ENCODE data around the gene PRKCZ. TPM values are rescaled to one million over a fixed set of nuclear protein-coding genes. Genes with fewer than 3 reads are reported as not detected.

Gene PRKCZ
- total RNA-seq, 1 donor from 2014 or later: 28.1 TPM

DNA sequence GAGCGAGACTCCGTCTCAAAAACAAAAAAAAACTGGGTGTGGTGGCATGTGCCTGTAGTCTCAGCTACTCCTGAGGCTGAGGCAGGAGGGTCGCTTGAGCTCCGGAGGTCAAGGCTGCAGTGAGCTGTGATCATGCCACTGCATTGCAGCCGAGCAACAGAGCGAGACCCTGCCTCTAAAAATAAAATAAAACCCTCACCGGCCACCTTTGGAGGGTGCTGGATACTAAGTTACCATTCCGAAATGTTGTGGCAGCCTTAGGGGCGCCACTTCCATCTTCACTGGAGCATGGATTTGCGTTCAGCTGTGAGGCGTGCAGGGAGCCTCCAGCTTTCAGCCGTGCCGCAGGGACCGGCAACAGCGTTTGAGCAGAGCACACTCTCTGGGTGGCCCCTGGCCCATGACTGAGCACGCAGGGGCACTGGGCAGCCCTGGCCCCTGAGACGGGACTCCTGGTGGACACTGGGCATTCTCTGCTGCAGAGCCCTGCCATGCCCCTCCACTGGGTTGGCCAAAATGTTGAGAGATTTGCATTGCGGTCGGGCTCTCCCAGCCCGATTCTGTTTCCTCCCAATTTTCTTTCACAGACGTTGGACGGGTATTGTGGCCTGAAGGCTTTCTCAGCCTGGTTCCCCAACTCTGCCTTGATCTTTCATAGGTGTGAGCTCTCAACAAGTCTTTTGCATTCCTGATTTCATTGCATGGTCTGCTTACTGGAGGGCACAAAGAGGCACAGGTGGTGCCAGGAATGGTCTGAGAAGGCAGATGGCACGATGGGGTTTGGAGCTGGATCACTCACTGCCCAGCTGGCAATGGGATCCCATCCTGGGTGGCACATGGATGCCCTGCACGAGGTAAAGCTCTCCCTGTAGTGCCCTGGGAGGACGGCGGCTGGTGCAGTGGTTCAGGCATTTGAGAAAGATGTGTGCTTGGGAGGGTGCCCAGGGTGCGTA, 40.8 kb upstream of the PRKCZ start:
- TF ChIP-seq, protein P1, sequence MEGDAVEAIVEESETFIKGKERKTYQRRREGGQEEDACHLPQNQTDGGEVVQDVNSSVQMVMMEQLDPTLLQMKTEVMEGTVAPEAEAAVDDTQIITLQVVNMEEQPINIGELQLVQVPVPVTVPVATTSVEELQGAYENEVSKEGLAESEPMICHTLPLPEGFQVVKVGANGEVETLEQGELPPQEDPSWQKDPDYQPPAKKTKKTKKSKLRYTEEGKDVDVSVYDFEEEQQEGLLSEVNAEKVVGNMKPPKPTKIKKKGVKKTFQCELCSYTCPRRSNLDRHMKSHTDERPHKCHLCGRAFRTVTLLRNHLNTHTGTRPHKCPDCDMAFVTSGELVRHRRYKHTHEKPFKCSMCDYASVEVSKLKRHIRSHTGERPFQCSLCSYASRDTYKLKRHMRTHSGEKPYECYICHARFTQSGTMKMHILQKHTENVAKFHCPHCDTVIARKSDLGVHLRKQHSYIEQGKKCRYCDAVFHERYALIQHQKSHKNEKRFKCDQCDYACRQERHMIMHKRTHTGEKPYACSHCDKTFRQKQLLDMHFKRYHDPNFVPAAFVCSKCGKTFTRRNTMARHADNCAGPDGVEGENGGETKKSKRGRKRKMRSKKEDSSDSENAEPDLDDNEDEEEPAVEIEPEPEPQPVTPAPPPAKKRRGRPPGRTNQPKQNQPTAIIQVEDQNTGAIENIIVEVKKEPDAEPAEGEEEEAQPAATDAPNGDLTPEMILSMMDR (conservative IDR thresholded peaks at IDR 0.05; ENCODE audit: low read depth, low read length): no peak
- H3K4me3 ChIP-seq (ENCODE audit: low read depth, low read length): no peak overlapping the region
- no peak for DNase-seq (ENCODE audit: low read depth)

DNA sequence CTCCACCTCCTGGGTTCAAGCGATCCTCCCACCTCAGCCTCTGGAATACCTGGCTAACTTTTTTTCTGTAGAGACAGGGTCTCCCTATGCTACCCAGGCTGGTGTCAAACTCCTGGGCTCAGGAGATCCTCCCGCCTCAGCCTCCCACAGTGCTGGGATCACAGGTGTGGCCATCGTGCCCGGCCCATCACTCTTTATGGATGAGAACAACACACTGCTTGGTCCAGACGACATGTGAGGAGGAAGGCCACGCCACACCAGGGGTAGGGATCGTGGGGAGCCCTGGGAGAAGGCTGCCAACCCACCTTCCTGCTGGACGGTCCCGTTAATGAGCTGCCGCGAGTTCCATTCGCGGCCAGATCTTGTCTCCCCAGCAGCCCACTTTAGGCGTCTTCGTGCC, 36.0 kb upstream of the PRKCZ start:
- no peak overlapping the region for H3K4me3 ChIP-seq (ENCODE audit: low read depth, low read length)
- TF ChIP-seq, protein P1 (conservative IDR thresholded peaks at IDR 0.05; ENCODE audit: low read depth, low read length): no peak
- DNase-seq (ENCODE audit: low read depth): no peak

DNA sequence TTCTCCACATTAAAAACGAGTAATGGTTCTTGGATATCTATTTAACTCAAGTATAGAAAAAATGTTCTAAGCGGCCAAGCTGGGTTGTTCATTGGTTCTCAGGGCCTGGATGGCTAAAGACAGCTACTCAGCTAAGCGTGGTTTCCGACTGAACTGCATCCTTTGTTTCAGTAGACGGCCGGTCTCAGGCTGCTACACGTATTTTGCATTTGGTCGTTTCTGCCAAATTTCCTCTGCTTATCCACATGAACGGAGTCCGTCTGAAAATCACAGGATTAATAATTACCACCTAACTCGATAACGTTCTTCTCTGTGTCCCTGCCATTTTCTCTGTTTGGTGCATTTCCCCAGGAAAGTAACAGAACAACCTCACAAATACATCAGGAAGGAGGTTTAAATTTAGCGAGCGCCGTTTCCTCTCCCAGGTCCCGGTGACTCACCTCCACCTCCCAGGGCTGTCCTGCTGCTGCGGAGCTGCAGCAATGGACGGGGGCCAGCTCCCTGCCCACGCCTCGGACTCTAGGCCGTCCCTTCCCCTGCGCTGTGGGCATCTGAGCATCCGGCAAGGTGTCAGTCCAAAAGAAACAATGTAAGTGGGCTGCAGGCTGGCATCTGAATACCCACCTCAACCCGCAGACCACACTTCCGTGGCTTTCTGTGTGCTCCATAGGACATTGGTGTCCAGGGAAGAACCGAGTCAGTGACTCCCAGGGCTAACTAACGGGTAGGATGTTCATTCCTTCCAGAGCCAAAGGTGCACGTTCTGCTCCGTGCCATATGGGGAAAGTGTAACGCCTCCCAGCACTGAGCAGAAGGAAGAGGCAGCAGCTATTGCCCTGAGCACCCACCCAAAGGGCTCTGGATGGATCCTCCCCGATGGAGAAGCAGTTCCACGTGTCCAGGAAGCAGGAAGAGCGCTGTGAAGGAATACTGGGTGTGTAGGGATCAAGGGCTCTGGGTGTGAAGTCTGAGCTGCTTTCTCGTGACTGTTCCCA, 35.2 kb upstream of the PRKCZ start:
- no peak overlapping the region for H3K4me3 ChIP-seq (ENCODE audit: low read depth, low read length)
- DNase-seq (ENCODE audit: low read depth): no peak
- TF ChIP-seq, protein P1 (conservative IDR thresholded peaks at IDR 0.05; ENCODE audit: low read depth, low read length): no peak

DNA sequence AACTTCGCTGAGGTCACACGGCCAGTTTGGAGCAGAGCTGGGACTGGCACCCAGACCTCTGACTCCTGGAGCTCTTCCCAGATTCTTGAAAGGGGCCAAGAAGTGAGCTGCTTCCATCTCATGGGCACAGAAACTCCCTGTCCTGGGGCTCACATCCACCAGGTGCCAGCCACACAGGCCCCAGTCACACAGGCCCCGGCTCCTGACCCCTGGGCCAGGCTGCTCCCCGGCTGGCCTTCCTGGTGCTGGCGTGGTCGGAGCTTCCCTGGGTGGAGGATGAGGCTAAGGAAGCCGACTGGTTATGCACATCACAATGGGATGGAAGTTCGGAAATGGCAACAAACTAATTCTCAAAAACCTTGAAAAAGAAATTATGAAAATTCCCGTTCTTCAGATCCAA, 34.1 kb upstream of the PRKCZ start:
- TF ChIP-seq, protein P1 (conservative IDR thresholded peaks at IDR 0.05; ENCODE audit: low read depth, low read length): no peak
- no peak overlapping the region for H3K4me3 ChIP-seq (ENCODE audit: low read depth, low read length)
- DNase-seq (ENCODE audit: low read depth): no peak

DNA sequence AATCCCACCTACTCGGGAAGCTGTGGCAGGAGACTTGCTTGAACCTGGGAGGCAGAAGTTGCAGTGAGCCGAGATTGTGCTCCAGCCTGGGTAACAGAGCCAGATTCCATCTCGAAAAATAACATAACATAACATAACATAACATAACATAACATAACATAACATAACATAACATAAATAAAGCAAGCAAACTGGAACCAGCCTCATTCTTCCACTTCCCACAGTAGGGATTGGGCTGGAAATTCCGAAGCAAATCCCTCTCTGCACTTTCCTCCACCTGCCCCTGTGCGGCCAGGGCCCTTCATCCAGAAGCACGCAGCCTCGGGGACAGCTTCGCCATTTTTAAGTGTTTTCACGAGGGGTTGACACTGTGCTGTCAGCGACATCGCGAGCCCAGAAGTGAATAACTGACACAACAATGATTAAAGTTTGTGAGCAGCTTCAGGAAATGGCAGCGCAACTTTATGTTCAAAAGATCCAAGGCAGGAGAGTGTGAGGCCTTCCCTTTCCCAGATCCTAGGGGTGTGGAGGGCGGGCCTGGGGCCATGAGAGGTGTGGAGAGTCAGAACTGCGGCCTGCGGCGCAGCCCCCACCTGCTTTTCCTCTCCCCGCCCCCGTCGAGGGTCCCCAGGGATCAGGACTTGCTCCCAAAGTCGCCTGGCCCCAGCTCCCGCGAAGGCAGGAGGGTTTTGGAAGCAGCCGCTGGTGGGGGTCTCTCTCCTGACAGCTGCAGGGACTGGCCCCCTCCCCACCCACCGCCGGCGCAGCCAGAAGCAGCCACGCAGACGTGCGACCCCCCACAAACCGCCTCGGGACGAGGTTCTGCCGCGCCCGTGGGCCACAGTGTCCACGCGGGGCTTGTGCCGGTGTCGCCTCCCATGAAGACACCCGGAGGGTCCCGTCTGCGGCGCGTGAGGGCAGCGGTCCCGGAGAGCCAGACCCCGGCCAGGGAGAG, 31.7 kb upstream of the PRKCZ start:
- TF ChIP-seq, protein P1 (conservative IDR thresholded peaks at IDR 0.05; ENCODE audit: low read depth, low read length): no peak
- no peak overlapping the region for H3K4me3 ChIP-seq (ENCODE audit: low read depth, low read length)
- DNase-seq (ENCODE audit: low read depth): no peak

DNA sequence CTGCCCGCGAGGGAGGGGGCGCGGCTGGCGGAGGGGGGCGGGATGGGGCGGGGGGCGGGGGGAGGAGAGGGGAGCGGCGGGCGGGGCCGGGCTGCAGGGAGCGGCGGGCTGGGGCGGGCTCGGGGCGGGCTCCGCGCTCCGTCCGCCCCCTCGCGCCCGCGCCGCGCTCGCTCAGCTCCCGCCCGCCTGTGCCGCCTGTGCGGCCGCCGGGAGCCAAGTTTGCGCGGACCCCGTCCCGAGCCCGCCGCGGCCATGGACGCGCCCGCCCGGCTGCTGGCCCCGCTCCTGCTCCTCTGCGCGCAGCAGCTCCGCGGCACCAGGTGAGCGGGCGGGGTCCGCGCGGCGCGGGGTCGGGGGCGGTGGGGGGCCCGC, 31.1 kb upstream of the PRKCZ start, which contains the start of gene GABRD:
GABRD (plus strand) TSS at position 174 of the 372 bp plus-strand sequence; CDS start at position 253, 79 bp downstream.
- H3K4me3 ChIP-seq (ENCODE audit: low read depth, low read length): no peak within 1 kb of the TSS
- no peak for DNase-seq (ENCODE audit: low read depth)
- TF ChIP-seq, protein P1 (conservative IDR thresholded peaks at IDR 0.05; ENCODE audit: low read depth, low read length): no peak

All from epithelial cell of proximal tubule (primary cell).